ENCODE measurements around the gene SLK. TPM values are rescaled to one million over a fixed set of nuclear protein-coding genes. Genes with fewer than 3 reads are reported as not detected.

Gene SLK
- polyA plus RNA-seq, 1 of the 3 experiments (the other 2 are of a cell fraction): 4.0 TPM

- Histone ChIP-seq H3K79me2 (ENCODE audit: insufficient read depth) (no peaks in the 10 kb centered on the region), H3K9me3 (no peaks in the 10 kb centered on the region), H3K36me3 (replicated peaks in 1 of 2; ENCODE audit: control insufficient read depth in 1 of 2, insufficient read depth in 2 of 2, low read length in 1 of 2) (no peaks in the 10 kb centered on the region), H3F3A (replicated peaks; ENCODE audit: insufficient read depth) (peaks cover 3% of the 10 kb centered on the region), H3K9ac (no peak overlapping the region), H3K4me3 (ENCODE audit: low read depth in 2 of 2, low read length in 1 of 2) (no peak overlapping the region), H4K20me1 (ENCODE audit: insufficient read depth) (no peaks in the 10 kb centered on the region), H3K27ac (ENCODE audit: low read depth in 2 of 2, low read length in 1 of 2) (no peak overlapping the region), H3K27me3 (ENCODE audit: insufficient read depth) (no peaks in the 10 kb centered on the region), H3K9me2 (no peaks in the 10 kb centered on the region), H3K4me1 (ENCODE audit: control insufficient read depth in 1 of 2, insufficient read depth in 2 of 2, low read depth in 1 of 2, low read length in 1 of 2) (no peaks in the 10 kb centered on the region), H2AFZ (ENCODE audit: low read depth) (no peak overlapping the region), H3K4me2 (no peak overlapping the region)
- no peak for TF ChIP-seq MXI1 (IDR thresholded peaks at IDR 0.05; ENCODE audit: low read depth, low read length)
- TF ChIP-seq MEF2A (IDR thresholded peaks at IDR 0.05; ENCODE audit: borderline replicate concordance, low read depth): no peak
- TF ChIP-seq POLR2AphosphoS5 (IDR thresholded peaks at IDR 0.05; ENCODE audit: low read depth, low read length): no peak
- TF ChIP-seq NRF1 (IDR thresholded peaks at IDR 0.05; ENCODE audit: low read depth, low read length): no peak
- TF ChIP-seq USF1 (IDR thresholded peaks at IDR 0.05; ENCODE audit: borderline replicate concordance, low read depth): no peak
- no peak for TF ChIP-seq SIN3A (IDR thresholded peaks at IDR 0.05; ENCODE audit: borderline replicate concordance, low read depth, low read length)
- no peak for TF ChIP-seq GABPA (IDR thresholded peaks at IDR 0.05; ENCODE audit: low read depth)
- no peak for TF ChIP-seq IRF3 (IDR thresholded peaks at IDR 0.05; ENCODE audit: low read depth, low read length)
- no peak for TF ChIP-seq GATA2 (CRISPR knock-in tag; IDR thresholded peaks at IDR 0.05)
- no peak for TF ChIP-seq EP300 (IDR thresholded peaks at IDR 0.05; ENCODE audit: borderline replicate concordance in 1 of 2, low read depth in 1 of 2, low read length in 1 of 2)
- no peak for TF ChIP-seq TEAD4 (IDR thresholded peaks at IDR 0.05; ENCODE audit: borderline replicate concordance, insufficient read depth)
- no peak for TF ChIP-seq RFX5 (IDR thresholded peaks at IDR 0.05; ENCODE audit: low read length)
- TF ChIP-seq MAX (IDR thresholded peaks at IDR 0.05; ENCODE audit: low read depth): no peak
- no peak for TF ChIP-seq FOXJ3 (CRISPR knock-in tag; IDR thresholded peaks at IDR 0.05)
- no peak for TF ChIP-seq YY1 (IDR thresholded peaks at IDR 0.05; ENCODE audit: low read depth)
- WGBS (ENCODE audit: low lambda C conversion rate): 74% methylated on average over 15 of the region's 16 CpGs
- POLR2A ChIA-PET: no interaction called here
- CTCF ChIA-PET: interaction anchor here (1.1 to 1.7 kb wide), 2 partner anchors 152 to 173 kb away, joined by 3 to 8 read pairs; no protein-coding TSS in a partner anchor
- no peak for DNase-seq
These were observed 70.5 kb downstream of the SLK start for GRCh38 chr10:104037261-104037951.

- H2AFZ ChIP-seq (ENCODE audit: low read depth): no peak overlapping the region
- no peaks in the 10 kb centered on the region for H3K4me1 ChIP-seq (ENCODE audit: control insufficient read depth in 1 of 2, insufficient read depth in 2 of 2, low read depth in 1 of 2, low read length in 1 of 2)
- WGBS (ENCODE audit: low lambda C conversion rate): 92% methylated on average over 8 of the region's 8 CpGs
- H3K36me3 ChIP-seq (replicated peaks in 1 of 2; ENCODE audit: control insufficient read depth in 1 of 2, insufficient read depth in 2 of 2, low read length in 1 of 2): no peaks in the 10 kb centered on the region
- no peaks in the 10 kb centered on the region for H3K9me3 ChIP-seq
- no peak overlapping the region for H3K4me2 ChIP-seq
- H3K4me3 ChIP-seq (ENCODE audit: low read depth in 2 of 2, low read length in 1 of 2): no peak overlapping the region
- ChIA-PET CTCF (interaction anchor here (1.1 to 1.7 kb wide), 2 partner anchors 153 to 172 kb away, joined by 3 to 8 read pairs; no protein-coding TSS in a partner anchor), POLR2A (interaction anchor here (0.6 kb wide), 1 partner anchor 109 kb away, joined by 3 read pairs; no protein-coding TSS in a partner anchor)
- H3K27ac ChIP-seq (ENCODE audit: low read depth in 2 of 2, low read length in 1 of 2): no peak overlapping the region
- H3F3A ChIP-seq (replicated peaks; ENCODE audit: insufficient read depth): peaks cover 3% of the 10 kb centered on the region
- no peaks in the 10 kb centered on the region for H3K9me2 ChIP-seq
- no peaks in the 10 kb centered on the region for H3K27me3 ChIP-seq (ENCODE audit: insufficient read depth)
- no peak overlapping the region for H3K9ac ChIP-seq
- DNase-seq: no peak
- no peaks in the 10 kb centered on the region for H4K20me1 ChIP-seq (ENCODE audit: insufficient read depth)
- H3K79me2 ChIP-seq (ENCODE audit: insufficient read depth): no peaks in the 10 kb centered on the region
- TF ChIP-seq RAD21 (IDR thresholded peaks at IDR 0.05; ENCODE audit: low read length): no peak
- no peak for TF ChIP-seq EP300 (IDR thresholded peaks at IDR 0.05; ENCODE audit: borderline replicate concordance in 1 of 2, low read depth in 1 of 2, low read length in 1 of 2)
- TF ChIP-seq YY1 (IDR thresholded peaks at IDR 0.05; ENCODE audit: low read depth): no peak
- TF ChIP-seq GABPA (IDR thresholded peaks at IDR 0.05; ENCODE audit: low read depth): no peak
- no peak for TF ChIP-seq FOSL2 (IDR thresholded peaks at IDR 0.05; ENCODE audit: borderline replicate concordance, low read depth)
- TF ChIP-seq USF1 (IDR thresholded peaks at IDR 0.05; ENCODE audit: borderline replicate concordance, low read depth): no peak
- TF ChIP-seq PBX3 (IDR thresholded peaks at IDR 0.05): no peak
- TF ChIP-seq FOXM1 (IDR thresholded peaks at IDR 0.05; ENCODE audit: low read depth): no peak
- no peak for TF ChIP-seq ZBTB33 (IDR thresholded peaks at IDR 0.05; ENCODE audit: borderline replicate concordance, low read depth)
- no peak for TF ChIP-seq ELF1 (IDR thresholded peaks at IDR 0.05)
- TF ChIP-seq TCF12 (IDR thresholded peaks at IDR 0.05): no peak
These were observed 71.6 kb downstream of the SLK start for GRCh38 chr10:104038537-104038936.
